Duodenal mucosa (tissue), 2 donors: ENCODE results near the gene CNOT11.

Experiments
- H3K27ac ChIP-seq: one replicate; pipeline ENCODE4 v1.7.0; 2013; ENCODE audit warnings: low read depth, low read length
- H3K27me3 ChIP-seq, 2 donors: one replicate each; pipeline ENCODE4 v1.7.0; 2013; ENCODE audit warnings: low read length in 2 of 2, control low read depth in 1 of 2; ENCODE audit not compliant: insufficient read depth in 2 of 2, control insufficient read depth in 1 of 2
- H3K36me3 ChIP-seq, 2 donors: one replicate each; pipeline ENCODE4 v1.7.0; 2013; ENCODE audit warnings: low read length in 2 of 2, control low read depth in 1 of 2; ENCODE audit not compliant: insufficient read depth in 2 of 2, control insufficient read depth in 1 of 2
- H3K4me1 ChIP-seq, 2 donors: one replicate each; pipeline ENCODE4 v1.7.0; 2013; ENCODE audit warnings: low read length in 2 of 2, control low read depth in 1 of 2; ENCODE audit not compliant: insufficient read depth in 2 of 2, control insufficient read depth in 1 of 2
- H3K4me3 ChIP-seq, 2 donors: one replicate each; pipeline ENCODE4 v1.7.0; 2013; ENCODE audit warnings: low read length in 2 of 2, low read depth in 1 of 2
- H3K9ac ChIP-seq, 2 donors: one replicate each; pipeline ENCODE4 v1.7.0; 2013; ENCODE audit warnings: low read length in 2 of 2, low read depth in 1 of 2
- H3K9me3 ChIP-seq, 2 donors: one replicate each; pipeline ENCODE4 v1.7.0; 2013; ENCODE audit warnings: low read length in 2 of 2, control low read depth in 1 of 2; ENCODE audit not compliant: control insufficient read depth in 1 of 2

Gene CNOT11

DNA sequence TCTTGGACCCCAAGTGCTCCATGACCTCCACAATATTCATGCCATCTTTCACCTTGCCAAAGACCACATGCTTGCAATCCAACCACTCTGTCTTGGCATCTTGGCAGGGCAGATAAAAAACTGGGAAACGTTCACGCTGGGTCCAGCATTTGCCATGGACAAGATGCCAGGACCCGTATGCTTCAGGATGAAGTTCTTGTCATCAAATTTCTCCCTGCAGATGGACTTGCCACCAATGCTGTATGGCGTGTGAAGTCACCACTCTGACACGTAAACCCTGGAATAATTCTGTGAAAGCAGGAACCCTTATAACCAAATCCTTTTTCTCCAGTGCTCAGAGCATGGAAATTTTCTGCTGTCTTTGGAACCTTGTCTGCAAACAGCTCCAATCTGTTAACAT, 21.5 kb downstream of the CNOT11 start:
- Histone ChIP-seq H3K36me3 (peaks cover 43 to 69% of the 10 kb centered on the region in 2 donors), H3K27ac (no peak overlapping the region), H3K27me3 (no peaks in the 10 kb centered on the region), H3K4me1 (no peaks in the 10 kb centered on the region), H3K4me3 (no peak overlapping the region), H3K9ac (no peak overlapping the region), H3K9me3 (no peaks in the 10 kb centered on the region)

DNA sequence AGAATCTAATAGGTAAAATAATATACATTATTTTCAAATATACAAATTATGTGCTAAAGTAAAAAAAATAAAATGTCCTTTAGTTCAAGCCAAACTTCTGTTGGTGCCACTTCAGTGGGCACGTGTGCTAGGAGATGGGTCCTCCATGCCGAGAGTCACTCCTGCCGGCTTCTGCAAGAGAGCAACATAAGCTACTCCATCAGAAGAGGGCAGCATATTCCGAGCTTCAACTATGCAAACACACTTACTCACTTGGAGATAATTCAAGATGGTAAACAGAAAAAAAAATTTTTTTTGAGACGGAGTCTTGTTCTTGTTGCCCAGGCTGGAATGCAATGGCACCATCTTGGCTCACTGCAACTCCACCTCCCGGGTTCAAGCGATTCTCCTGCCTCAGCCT, 24.4 kb downstream of the CNOT11 start:
- no peak overlapping the region for H3K27ac ChIP-seq
- no peak overlapping the region for H3K4me3 ChIP-seq
- H3K4me1 ChIP-seq = no peaks in the 10 kb centered on the region
- no peaks in the 10 kb centered on the region for H3K27me3 ChIP-seq
- no peak overlapping the region for H3K9ac ChIP-seq
- H3K9me3 ChIP-seq = no peaks in the 10 kb centered on the region
- H3K36me3 ChIP-seq = peaks cover 35 to 74% of the 10 kb centered on the region in 2 donors

DNA sequence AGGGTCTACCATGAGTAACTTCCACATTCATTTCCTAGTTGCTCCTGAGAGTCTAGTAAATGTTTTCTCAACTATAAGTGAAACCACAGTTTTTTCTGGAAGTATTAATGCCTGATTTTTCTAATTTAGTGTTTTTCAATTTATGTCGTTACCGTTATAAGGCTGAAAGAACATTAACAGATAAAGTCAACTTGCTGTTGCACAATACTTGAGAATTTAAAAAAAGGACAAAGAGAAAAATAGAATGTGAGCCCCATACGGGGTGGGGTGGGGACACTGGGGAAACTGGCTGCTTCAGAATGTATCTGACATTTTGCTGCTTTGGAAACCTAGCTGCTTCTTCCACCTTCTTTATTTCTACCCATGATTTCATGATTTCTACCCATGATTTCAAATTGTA, 26.2 kb downstream of the CNOT11 start:
- Histone ChIP-seq H3K27me3 (no peaks in the 10 kb centered on the region), H3K27ac (no peak overlapping the region), H3K9ac (no peak overlapping the region), H3K4me3 (no peak overlapping the region), H3K9me3 (no peaks in the 10 kb centered on the region), H3K4me1 (no peaks in the 10 kb centered on the region), H3K36me3 (peaks cover 40 to 75% of the 10 kb centered on the region in 2 donors)

DNA sequence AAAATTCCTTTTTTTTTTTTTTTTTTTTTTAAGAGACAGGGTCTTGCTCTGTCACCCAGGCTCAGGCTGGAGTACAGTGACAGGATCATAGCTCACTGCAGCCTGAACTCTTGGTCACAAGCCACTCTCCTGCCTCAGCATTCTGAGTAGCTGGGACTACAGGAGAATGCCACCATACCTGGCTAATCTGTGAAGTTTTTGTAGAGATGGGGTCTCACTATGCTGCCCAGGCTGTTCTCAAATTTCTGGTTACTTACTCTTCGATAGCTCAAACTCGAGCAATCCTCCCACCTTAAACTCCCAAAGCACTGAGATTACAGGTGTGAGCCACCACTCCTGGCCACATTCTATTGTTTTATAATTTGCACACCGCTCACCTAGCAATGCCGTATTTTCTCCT, 28.8 kb downstream of the CNOT11 start:
- H3K27ac ChIP-seq = no peak overlapping the region

DNA sequence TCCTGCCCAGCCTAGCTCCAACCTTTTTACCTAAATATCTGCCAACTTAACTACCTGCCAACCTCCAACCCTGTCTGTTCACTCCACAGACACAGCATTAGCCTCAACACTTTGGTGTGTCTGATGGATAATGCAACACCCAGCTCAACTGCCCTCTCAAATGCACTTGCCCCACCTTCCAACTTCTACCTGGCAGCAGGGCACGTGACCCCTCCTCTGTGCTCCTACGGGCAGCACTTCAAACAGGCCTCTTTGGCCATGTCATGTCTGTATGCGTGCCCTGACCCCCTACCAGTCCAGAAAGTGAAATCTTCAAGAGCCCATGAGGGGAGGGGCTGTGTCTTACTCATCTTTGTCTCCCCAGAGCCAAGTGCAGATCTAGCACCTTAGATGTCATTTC, 30.3 kb downstream of the CNOT11 start:
- Histone ChIP-seq H3K27me3 (no peaks in the 10 kb centered on the region), H3K4me1 (no peaks in the 10 kb centered on the region), H3K9me3 (no peaks in the 10 kb centered on the region), H3K4me3 (no peak overlapping the region), H3K9ac (no peak overlapping the region), H3K27ac (no peak overlapping the region), H3K36me3 (peaks cover 33 to 85% of the 10 kb centered on the region in 2 donors)

More for the DNA sequence above, 28.8 kb downstream of the CNOT11 start:
- H3K27me3 ChIP-seq = no peaks in the 10 kb centered on the region
- no peak overlapping the region for H3K4me3 ChIP-seq
- H3K4me1 ChIP-seq = no peaks in the 10 kb centered on the region
- H3K9me3 ChIP-seq = no peaks in the 10 kb centered on the region
- H3K9ac ChIP-seq = no peak overlapping the region
- peaks cover 30 to 80% of the 10 kb centered on the region in 2 donors for H3K36me3 ChIP-seq

DNA sequence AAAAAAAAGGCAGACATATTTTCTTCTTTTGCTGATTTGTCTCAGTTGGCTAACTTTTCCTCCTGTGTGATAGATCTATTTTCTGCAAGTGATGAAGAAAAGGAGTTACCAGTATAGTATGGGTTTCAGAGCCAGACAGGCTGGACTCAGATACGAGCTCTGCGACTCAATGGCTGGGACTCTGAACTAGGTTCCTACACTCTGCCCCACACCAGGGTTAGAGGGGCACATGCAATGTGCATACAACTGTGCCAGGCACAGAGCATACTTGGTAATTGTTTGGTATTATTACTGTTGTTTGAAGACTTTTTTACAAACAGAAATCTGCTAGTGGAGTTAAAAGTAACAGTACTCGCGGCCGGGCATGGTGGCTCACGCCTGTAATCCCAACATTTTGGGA, 34.0 kb downstream of the CNOT11 start:
- Histone ChIP-seq H3K36me3 (peaks cover 29 to 67% of the 10 kb centered on the region in 2 donors), H3K27ac (no peak overlapping the region), H3K9me3 (no peaks in the 10 kb centered on the region), H3K9ac (no peak overlapping the region), H3K4me1 (no peaks in the 10 kb centered on the region), H3K27me3 (no peaks in the 10 kb centered on the region), H3K4me3 (no peak overlapping the region)

DNA sequence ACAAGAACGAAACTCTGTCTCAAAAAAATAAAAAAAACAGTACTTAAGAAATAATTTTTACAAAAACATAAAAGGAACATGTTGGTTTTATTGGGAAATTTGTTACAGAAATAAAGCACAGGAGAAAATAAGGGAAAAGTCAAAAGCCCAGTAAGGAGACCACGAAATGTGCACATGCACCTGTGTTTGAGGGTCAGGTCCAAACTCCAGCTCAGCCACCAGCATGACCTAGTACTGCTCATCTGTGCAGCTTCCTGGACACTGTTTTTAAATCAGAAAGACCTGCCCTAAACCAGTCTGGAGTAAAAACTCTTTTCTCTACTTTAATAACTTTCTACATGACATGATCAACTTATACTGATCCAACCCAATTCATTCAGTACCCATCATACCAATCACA, 34.6 kb downstream of the CNOT11 start:
- H3K4me1 ChIP-seq = no peaks in the 10 kb centered on the region
- no peaks in the 10 kb centered on the region for H3K27me3 ChIP-seq
- H3K9me3 ChIP-seq = no peaks in the 10 kb centered on the region
- H3K4me3 ChIP-seq = no peak overlapping the region
- peaks cover 23 to 65% of the 10 kb centered on the region in 2 donors for H3K36me3 ChIP-seq
- H3K9ac ChIP-seq = no peak overlapping the region
- no peak overlapping the region for H3K27ac ChIP-seq

DNA sequence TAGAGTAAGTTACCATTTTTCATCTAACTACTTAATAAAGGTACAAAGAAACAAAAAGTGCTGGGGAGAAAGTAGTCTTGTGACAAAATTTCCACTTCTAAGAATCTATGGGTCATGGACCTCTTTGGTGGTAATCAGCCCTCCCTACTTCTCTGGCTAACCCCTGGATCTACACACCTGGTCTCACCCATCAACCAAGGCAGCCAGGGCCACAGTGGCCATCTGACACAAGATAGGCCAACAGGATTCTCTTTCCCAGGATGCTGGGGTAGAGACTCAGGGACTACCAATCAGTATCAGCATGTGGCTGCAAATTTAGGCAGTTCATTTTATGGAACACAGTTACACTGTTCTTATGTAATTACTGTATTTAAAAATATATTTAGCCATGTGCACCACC, 38.0 kb downstream of the CNOT11 start:
- no peak overlapping the region for H3K9ac ChIP-seq
- H3K36me3 ChIP-seq = peaks cover 19 to 50% of the 10 kb centered on the region in 2 donors
- no peak overlapping the region for H3K4me3 ChIP-seq
- H3K4me1 ChIP-seq = no peaks in the 10 kb centered on the region
- no peaks in the 10 kb centered on the region for H3K9me3 ChIP-seq
- no peaks in the 10 kb centered on the region for H3K27me3 ChIP-seq
- H3K27ac ChIP-seq = no peak overlapping the region

DNA sequence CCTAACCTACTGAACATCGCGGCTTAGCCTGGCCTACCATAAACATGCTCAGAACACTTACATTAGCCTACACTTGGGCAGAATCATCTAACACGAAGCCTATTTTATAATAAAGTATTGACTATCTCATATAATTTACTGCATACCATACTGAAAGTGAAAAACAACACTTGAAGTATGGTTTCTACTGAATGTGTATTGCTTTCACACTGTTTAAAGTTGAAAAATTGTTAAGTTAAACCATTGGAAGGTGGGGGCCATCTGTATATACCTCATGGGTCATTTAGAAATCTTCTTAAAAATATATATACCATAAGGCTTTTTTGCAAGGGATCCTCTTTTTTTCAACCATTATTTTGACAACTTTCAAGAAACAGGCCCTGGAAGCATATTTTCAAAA, 39.3 kb downstream of the CNOT11 start:
- Histone ChIP-seq H3K9me3 (no peaks in the 10 kb centered on the region), H3K9ac (no peak overlapping the region), H3K27ac (no peak overlapping the region), H3K4me1 (peaks cover 0 to 3% of the 10 kb centered on the region in 2 donors), H3K36me3 (peaks cover 19 to 40% of the 10 kb centered on the region in 2 donors), H3K4me3 (no peak overlapping the region), H3K27me3 (no peaks in the 10 kb centered on the region)

DNA sequence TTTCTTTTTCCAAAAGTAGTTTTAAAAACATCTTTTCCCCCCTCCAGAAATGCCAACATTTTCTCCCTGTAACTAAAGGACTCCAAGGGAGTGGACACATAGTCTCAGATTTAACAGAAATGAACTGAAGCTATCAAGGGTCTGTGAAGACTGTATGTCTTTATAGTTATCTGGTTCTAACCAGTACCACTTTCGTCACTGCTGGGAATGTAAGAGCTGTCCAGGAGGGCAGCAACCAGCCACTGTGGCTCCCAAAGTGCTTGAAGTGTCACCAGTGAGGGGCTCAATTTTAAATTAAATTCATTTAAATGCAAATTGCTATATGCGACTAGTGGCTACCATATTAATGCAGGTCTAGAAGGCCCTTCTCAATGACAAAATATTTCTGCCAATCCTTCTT, 40.9 kb downstream of the CNOT11 start:
- no peaks in the 10 kb centered on the region for H3K9me3 ChIP-seq
- H3K36me3 ChIP-seq = peaks cover 12 to 26% of the 10 kb centered on the region in 2 donors
- H3K9ac ChIP-seq = no peak overlapping the region
- peaks cover 3 to 4% of the 10 kb centered on the region in 2 donors for H3K4me1 ChIP-seq
- H3K27me3 ChIP-seq = no peaks in the 10 kb centered on the region
- no peak overlapping the region for H3K27ac ChIP-seq
- H3K4me3 ChIP-seq = no peak overlapping the region

DNA sequence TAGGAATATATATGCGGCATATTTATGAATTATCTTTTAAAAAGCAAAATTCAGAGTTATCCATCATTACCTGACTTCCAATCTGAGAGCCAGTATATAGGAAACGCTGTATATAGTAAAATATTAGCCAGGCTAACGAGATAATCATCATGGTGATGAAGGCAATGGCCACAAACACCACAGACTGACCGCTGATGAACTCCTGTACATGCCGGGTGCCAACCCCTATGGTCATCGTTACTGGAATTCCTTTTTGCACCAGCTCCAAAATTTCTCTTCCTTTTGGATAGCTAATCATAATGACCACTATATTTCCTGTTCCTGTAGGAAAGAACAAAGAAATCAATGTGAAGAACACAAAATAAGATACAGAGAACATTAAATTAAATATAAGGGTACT, 42.2 kb downstream of the CNOT11 start:
- no peaks in the 10 kb centered on the region for H3K9me3 ChIP-seq
- peaks cover 5 to 8% of the 10 kb centered on the region in 2 donors for H3K4me1 ChIP-seq
- no peak overlapping the region for H3K27ac ChIP-seq
- no peak overlapping the region for H3K9ac ChIP-seq
- no peak overlapping the region for H3K4me3 ChIP-seq
- peaks cover 9 to 23% of the 10 kb centered on the region in 2 donors for H3K36me3 ChIP-seq
- no peaks in the 10 kb centered on the region for H3K27me3 ChIP-seq
